ENCODE measurements around the gene SRPK2.

The SRPK2 gene

GRCh38 chr7:105213611-105214010, 175.1 kb downstream of the SRPK2 start:
- TF ChIP-seq GATA3 (IDR thresholded peaks at IDR 0.05; ENCODE audit: low read depth, low read length) (no peak), GATA2 (IDR thresholded peaks at IDR 0.05; ENCODE audit: low read depth, low read length) (no peak)

DNA sequence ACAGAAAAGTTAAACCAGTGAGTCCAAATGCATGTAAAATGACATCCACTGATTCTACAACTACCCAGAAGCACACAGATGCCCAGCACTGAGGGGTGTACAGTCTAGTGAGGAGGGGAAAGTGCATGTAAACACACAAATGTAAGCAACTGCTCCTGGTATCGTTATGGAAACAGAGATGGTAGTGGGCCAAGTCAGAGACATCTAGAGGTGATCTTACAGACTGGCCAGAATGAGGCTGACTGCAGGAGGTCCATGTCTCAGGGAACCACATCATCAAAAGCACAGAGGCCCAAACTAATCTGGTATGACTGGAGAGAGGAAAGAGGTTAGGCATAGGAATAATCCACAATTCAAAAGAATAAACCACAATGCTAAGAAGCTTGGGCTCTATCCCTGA, 176.5 kb downstream of the SRPK2 start:
- no peak for TF ChIP-seq GATA3 (IDR thresholded peaks at IDR 0.05; ENCODE audit: low read depth, low read length)
- TF ChIP-seq GATA2 (IDR thresholded peaks at IDR 0.05; ENCODE audit: low read depth, low read length) = no peak

GRCh38 chr7:105210721-105211205, 178.0 kb downstream of the SRPK2 start:
- TF ChIP-seq GATA2 (IDR thresholded peaks at IDR 0.05; ENCODE audit: low read depth, low read length) (no peak), GATA3 (IDR thresholded peaks at IDR 0.05; ENCODE audit: low read depth, low read length) (no peak)

GRCh38 chr7:105209870-105210269, 178.9 kb downstream of the SRPK2 start:
- TF ChIP-seq GATA3 (IDR thresholded peaks at IDR 0.05; ENCODE audit: low read depth, low read length) = peak; percentile 38; the same call in 1 of the 2 replicates
- TF ChIP-seq GATA2 (IDR thresholded peaks at IDR 0.05; ENCODE audit: low read depth, low read length) = peak; percentile 39; the same call in 1 of the 2 replicates

DNA sequence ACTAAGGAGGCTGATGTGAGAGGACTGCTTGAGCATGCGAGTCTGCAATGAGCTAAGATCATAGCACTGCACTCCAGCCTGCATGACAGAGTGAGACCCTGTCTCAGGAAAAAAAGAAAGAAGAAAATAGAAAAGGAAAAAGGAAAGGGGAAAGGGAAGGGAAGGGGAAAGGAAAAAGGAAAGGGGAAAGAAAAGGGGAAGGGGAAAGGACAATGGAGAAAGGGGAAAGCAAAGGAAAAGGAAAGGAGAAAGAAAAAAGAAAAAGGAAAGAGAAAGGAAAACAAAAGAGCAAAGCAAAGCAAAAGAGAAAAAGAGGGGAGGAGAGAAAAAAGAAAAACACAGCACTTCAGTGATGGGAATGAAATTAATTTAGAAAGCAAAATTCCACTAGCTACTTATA, 179.3 kb downstream of the SRPK2 start:
- TF ChIP-seq GATA3 (IDR thresholded peaks at IDR 0.05; ENCODE audit: low read depth, low read length) = no peak
- no peak for TF ChIP-seq GATA2 (IDR thresholded peaks at IDR 0.05; ENCODE audit: low read depth, low read length)

GRCh38 chr7:105206985-105207384, 181.7 kb downstream of the SRPK2 start:
- TF ChIP-seq GATA2 (IDR thresholded peaks at IDR 0.05; ENCODE audit: low read depth, low read length) (no peak), GATA3 (IDR thresholded peaks at IDR 0.05; ENCODE audit: low read depth, low read length) (no peak)

DNA sequence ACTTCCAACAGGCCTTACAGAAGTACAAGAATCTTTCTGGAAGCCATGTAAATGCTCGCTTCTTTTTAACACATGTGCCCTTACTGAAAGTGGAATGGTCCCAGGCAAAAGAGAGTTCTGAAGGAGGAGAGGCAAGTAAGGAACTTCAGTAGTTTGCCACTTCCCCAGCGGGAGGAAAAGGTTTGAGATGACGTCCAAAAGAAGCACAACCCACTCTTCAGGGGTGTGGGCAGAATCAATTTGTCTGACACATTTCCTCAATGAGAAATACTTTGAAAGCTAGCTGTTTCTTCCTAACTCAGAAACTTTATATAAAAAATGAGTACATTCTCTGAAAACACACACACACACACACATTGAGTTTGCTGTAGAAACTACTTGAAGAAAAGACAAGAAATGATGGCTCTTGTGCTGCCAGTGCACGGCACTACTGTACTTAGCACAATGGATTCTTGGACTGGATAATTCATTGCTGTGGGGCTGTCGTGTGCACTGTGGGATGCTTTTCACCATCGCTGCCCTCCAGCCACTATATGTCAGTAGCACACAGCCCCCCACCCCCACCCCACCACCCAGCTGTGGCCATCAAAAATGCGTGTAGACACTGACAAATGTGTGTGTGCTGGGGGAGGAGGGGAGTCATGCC, 183.0 kb downstream of the SRPK2 start:
- no peak for TF ChIP-seq GATA3 (IDR thresholded peaks at IDR 0.05; ENCODE audit: low read depth, low read length)
- TF ChIP-seq GATA2 (IDR thresholded peaks at IDR 0.05; ENCODE audit: low read depth, low read length) = no peak

- TF ChIP-seq GATA3 (IDR thresholded peaks at IDR 0.05; ENCODE audit: low read depth, low read length) = no peak
- no peak for TF ChIP-seq GATA2 (IDR thresholded peaks at IDR 0.05; ENCODE audit: low read depth, low read length)
These were observed 183.8 kb downstream of the SRPK2 start for GRCh38 chr7:105204953-105205352.

- TF ChIP-seq GATA2 (IDR thresholded peaks at IDR 0.05; ENCODE audit: low read depth, low read length) = no peak
- TF ChIP-seq GATA3 (IDR thresholded peaks at IDR 0.05; ENCODE audit: low read depth, low read length) = no peak
These were observed 184.2 kb downstream of the SRPK2 start for GRCh38 chr7:105204520-105204919.

GRCh38 chr7:105202616-105203015, 186.1 kb downstream of the SRPK2 start:
- TF ChIP-seq GATA3 (IDR thresholded peaks at IDR 0.05; ENCODE audit: low read depth, low read length) = no peak
- no peak for TF ChIP-seq GATA2 (IDR thresholded peaks at IDR 0.05; ENCODE audit: low read depth, low read length)

DNA sequence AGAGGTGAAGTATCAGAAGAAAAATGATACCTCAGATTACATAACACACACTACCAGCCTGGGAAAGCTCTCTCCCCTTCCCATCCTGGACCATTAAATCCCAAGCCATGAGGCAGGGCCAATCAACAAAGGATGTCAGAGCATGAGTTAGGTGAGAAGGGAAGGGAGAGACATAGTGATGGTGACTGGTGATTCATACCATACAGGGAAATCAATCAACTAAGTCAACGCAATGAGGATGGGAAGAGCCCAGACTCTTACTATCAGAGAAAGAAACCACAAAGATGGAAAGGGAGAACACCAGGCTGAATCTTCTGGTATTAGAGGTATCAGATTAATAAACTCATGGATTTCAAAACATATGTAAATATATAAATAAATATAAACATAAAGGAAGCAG, 189.3 kb downstream of the SRPK2 start:
- TF ChIP-seq GATA3 (IDR thresholded peaks at IDR 0.05; ENCODE audit: low read depth, low read length) (no peak), GATA2 (IDR thresholded peaks at IDR 0.05; ENCODE audit: low read depth, low read length) (no peak)

GRCh38 chr7:105198223-105198622, 190.5 kb downstream of the SRPK2 start:
- TF ChIP-seq GATA2 (IDR thresholded peaks at IDR 0.05; ENCODE audit: low read depth, low read length) (no peak), GATA3 (IDR thresholded peaks at IDR 0.05; ENCODE audit: low read depth, low read length) (no peak)

- TF ChIP-seq GATA3 (IDR thresholded peaks at IDR 0.05; ENCODE audit: low read depth, low read length) (no peak), GATA2 (IDR thresholded peaks at IDR 0.05; ENCODE audit: low read depth, low read length) (no peak)
These were observed 192.2 kb downstream of the SRPK2 start for GRCh38 chr7:105196473-105196872.

DNA sequence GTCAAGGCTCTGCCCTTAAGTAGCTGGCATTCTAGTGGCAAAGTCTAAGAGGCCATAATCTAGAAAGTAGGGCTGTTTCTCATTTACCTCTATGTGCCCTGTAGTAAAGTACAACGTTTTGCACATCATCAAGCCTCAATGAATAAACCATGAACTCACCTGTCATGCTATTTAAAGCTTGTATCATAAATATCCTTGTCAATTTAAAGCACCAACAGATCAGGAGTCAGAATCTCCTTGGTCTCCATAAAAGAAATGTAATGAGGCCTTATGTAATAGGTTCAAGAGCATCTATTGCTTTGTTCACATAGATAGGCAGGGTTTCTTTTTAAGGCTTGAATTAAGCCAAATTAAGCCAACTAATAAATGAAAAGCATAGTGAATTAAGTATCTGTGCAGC, 192.8 kb downstream of the SRPK2 start:
- TF ChIP-seq GATA2 (IDR thresholded peaks at IDR 0.05; ENCODE audit: low read depth, low read length) = no peak
- no peak for TF ChIP-seq GATA3 (IDR thresholded peaks at IDR 0.05; ENCODE audit: low read depth, low read length)

- TF ChIP-seq GATA2 (IDR thresholded peaks at IDR 0.05; ENCODE audit: low read depth, low read length) (no peak), GATA3 (IDR thresholded peaks at IDR 0.05; ENCODE audit: low read depth, low read length) (no peak)
These were observed 197.4 kb downstream of the SRPK2 start for GRCh38 chr7:105191331-105191730.
